SU-DHL-6 (cell line): ENCODE data around the gene HDAC7.

Source experiments
- CTCF ChIP-seq: fragments of 200-600 bp; sonication (generic); IDR thresholded peaks from one replicate; pipeline ENCODE4 v1.5.1; 2017; ENCODE audit warnings: antibody characterized with exemption, mild to moderate bottlenecking, low read length, moderate library complexity; ENCODE audit not compliant: insufficient read depth, poor library complexity, severe bottlenecking
- EZH2phosphoT487 ChIP-seq: fragments of 200-600 bp; sonication (generic), shearing (Covaris generic); conservative IDR thresholded peaks from 2 replicates; pipeline ENCODE4 v1.6.1; 2018; ENCODE audit warnings: mild to moderate bottlenecking, antibody characterized with exemption, low read length, moderate library complexity, mixed read lengths

DNA sequence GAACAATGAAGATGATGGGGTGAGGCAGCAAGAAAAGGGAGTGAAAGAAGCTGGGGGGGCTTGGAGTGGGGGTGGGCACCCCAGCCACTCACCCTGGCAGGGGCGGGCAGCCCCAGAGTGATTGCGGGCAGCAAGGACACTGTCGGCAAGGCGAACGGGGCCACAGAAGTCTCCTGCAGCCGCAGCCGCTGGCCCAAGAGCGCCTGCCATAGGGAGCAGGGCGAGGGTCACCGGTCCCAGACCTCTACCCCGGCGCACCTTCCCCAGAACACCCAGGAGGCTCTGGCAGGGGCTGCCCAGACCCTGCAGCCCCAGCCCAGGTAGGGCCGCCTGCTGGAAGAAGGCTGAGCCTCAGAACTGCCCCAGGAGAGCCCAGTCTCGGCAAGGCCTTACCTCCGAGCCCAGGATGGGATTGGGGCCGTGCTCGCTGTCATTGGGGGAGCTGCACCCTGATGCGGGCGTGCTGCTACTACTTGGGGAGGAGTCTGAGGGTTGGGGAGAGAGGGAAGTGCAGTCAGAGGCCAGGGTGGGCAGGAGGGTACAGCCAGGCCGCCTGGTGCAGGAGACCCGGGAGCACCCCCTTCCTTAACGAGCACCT, 23.8 kb downstream of the HDAC7 start:
- TF ChIP-seq CTCF, result no peak
- TF ChIP-seq EZH2phosphoT487, result no peak
